KBM-7 (cell line): ENCODE data around the gene TTYH2.
"Not testable (repeated sequence)": the region's sequence is repeated elsewhere in the genome, so short reads cannot be mapped to it uniquely, and the experiment has no call there.

Source experiments
- DNase-seq: peaks from one replicate; pipeline ENCODE4 v3.0.0-alpha.2; 2015
- in situ Hi-C: fragments of 300-500 bp; cut with MboI; formaldehyde crosslinking; loops from 2 replicates; pipeline ENCODE4 v1.14.3; 2020; ENCODE audit warnings: low sequenced_read_pairs, low pct_unique_long_range_greater_than_20kb, mixed read lengths

TTYH2 gene

GRCh38 chr17:74250324-74250995 lies 37.1 kb downstream of the TTYH2 start:
- in situ Hi-C loops, result no loop called here
- DNase-seq, result no peak

- DNase-seq, result no peak
- in situ Hi-C loops, result no loop called here
Observed at GRCh38 chr17:74251051-74251450, 37.7 kb downstream of the TTYH2 start.

- no peak for DNase-seq
- in situ Hi-C loops, result no loop called here
Observed at GRCh38 chr17:74251569-74251968, 38.2 kb downstream of the TTYH2 start.

- no peak for DNase-seq
- in situ Hi-C loops, result no loop called here
Observed at GRCh38 chr17:74252211-74252610, 38.8 kb downstream of the TTYH2 start.

- DNase-seq, result no peak
- in situ Hi-C loops, result no loop called here
Observed at GRCh38 chr17:74253036-74253435, 39.7 kb downstream of the TTYH2 start.

- in situ Hi-C loops, result no loop called here
Observed at GRCh38 chr17:74257311-74257710, 43.9 kb downstream of the TTYH2 start.

GRCh38 chr17:74259667-74260524 lies 46.5 kb downstream of the TTYH2 start:
- in situ Hi-C loops, result no loop called here
- no peak for DNase-seq

More at GRCh38 chr17:74257311-74257710, 43.9 kb downstream of the TTYH2 start:
- DNase-seq, result no peak

- in situ Hi-C loops, result no loop called here
Observed at GRCh38 chr17:74260525-74260850, 47.1 kb downstream of the TTYH2 start.

GRCh38 chr17:74262601-74263000 lies 49.2 kb downstream of the TTYH2 start:
- in situ Hi-C loops, result no loop called here
- DNase-seq, result no peak

More at GRCh38 chr17:74260525-74260850, 47.1 kb downstream of the TTYH2 start:
- no peak for DNase-seq

- in situ Hi-C loops, result not testable (repeated sequence)
Observed at GRCh38 chr17:74267054-74267453, 53.7 kb downstream of the TTYH2 start.

GRCh38 chr17:74267579-74267978 lies 54.2 kb downstream of the TTYH2 start:
- no peak for DNase-seq
- in situ Hi-C loops, result no loop called here

More at GRCh38 chr17:74267054-74267453, 53.7 kb downstream of the TTYH2 start:
- DNase-seq, result not testable (repeated sequence)

GRCh38 chr17:74267987-74268499 lies 54.7 kb downstream of the TTYH2 start:
- in situ Hi-C loops, result no loop called here
- no peak for DNase-seq

- in situ Hi-C loops, result no loop called here
- DNase-seq, result no peak
Observed at GRCh38 chr17:74268558-74268957, 55.2 kb downstream of the TTYH2 start.

- DNase-seq, result no peak
- in situ Hi-C loops, result loop anchor here (10.0 kb wide), 1 partner anchor 46 kb away; no protein-coding TSS in a partner anchor
Observed at GRCh38 chr17:74270333-74270732, 57.0 kb downstream of the TTYH2 start.

- DNase-seq, result peak; percentile 30
- in situ Hi-C loops, result loop anchor here (10.0 kb wide), 1 partner anchor 46 kb away; no protein-coding TSS in a partner anchor
Observed at GRCh38 chr17:74271281-74271680, 57.9 kb downstream of the TTYH2 start.

- no peak for DNase-seq
- in situ Hi-C loops, result loop anchor here (10.0 kb wide), 1 partner anchor 47 kb away; no protein-coding TSS in a partner anchor
Observed at GRCh38 chr17:74271901-74272561, 58.7 kb downstream of the TTYH2 start.

GRCh38 chr17:74272731-74273201 lies 59.4 kb downstream of the TTYH2 start:
- DNase-seq, result no peak
- in situ Hi-C loops, result loop anchor here (10.0 kb wide), 1 partner anchor 48 kb away; no protein-coding TSS in a partner anchor

GRCh38 chr17:74274060-74274708 lies 60.8 kb downstream of the TTYH2 start, which contains the start of gene DNAI2:
Gene DNAI2 (plus strand): TSS chr17:74274234. CDS start chr17:74281818, 7,584 bp downstream.
- in situ Hi-C loops, result loop anchor here (10.0 kb wide), 1 partner anchor 49 kb away; no protein-coding TSS in a partner anchor
- DNase-seq, result no peak
